HuH-7.5 (cell line): ENCODE results near the gene TBC1D8.

Experiments
- DNase-seq: peaks from one replicate; pipeline ENCODE4 v3.0.0; 2011; ENCODE audit warnings: low spot score

TBC1D8 gene

DNA sequence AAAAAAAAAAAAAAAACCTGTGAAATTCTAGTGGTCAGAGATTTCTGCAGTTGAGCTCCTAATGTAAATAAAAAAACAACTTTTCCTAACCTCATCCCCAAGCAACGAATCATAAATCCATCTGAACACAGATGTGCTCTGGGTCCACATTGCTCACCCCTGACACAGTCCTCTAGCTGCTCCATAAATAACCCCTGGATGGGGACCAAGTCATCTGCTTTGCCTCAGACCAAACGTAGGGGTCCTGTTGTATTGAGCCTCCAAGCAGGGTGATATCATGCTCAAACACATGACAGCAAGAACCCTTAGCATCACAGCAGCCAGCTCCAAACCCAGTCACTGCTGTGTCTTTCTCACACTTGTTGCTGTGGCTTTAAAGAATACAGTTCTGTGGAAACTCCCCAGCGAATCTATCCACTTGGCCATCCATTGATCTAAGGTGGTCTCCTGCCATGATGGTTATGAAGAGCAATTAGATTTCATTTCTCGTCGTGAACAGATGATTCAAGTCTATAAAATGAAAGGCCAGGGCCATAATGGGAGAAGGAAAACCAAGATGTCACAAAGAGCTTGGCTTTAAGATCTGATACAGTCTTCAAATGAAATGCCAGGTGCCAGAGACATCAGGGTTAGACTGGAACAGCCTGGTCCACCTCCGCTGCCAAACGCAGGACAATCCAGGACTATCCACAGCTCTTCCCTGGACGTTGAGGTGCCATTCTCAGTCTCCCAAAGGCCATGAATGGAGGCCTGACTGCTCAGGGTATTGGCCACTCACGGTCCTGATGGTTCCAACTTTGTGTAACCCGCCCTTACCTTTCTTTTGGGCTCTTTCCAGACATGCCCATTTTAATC, 39.0 kb downstream of the TBC1D8 start:
- no peak for DNase-seq

DNA sequence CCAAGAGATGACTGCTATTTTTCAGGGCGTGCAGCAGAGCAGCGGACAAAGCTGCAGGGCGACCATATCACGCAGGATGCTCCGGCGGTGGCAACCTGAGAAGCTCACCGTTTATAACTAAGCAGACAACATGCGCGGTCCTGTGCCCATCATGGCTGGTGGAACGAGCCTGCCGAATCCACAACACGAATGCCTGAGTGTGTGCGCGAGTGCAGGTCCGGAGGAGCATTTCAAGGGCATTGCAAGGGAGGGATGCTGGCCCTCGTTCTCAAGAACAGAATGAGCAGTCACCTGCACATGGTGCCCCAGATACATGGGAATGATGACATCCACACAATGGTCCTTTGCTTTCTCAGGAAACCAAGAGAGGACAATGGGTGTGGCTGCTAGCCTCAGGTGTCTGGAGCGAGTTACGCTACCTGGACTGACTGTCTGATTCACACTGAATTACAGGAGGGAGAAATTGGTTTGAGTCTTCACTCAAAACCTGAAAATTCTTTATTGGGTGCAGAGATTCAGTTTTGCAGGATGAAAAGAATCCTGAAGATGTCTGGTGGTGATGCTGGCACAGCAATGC, 39.8 kb downstream of the TBC1D8 start:
- DNase-seq: no peak

DNA sequence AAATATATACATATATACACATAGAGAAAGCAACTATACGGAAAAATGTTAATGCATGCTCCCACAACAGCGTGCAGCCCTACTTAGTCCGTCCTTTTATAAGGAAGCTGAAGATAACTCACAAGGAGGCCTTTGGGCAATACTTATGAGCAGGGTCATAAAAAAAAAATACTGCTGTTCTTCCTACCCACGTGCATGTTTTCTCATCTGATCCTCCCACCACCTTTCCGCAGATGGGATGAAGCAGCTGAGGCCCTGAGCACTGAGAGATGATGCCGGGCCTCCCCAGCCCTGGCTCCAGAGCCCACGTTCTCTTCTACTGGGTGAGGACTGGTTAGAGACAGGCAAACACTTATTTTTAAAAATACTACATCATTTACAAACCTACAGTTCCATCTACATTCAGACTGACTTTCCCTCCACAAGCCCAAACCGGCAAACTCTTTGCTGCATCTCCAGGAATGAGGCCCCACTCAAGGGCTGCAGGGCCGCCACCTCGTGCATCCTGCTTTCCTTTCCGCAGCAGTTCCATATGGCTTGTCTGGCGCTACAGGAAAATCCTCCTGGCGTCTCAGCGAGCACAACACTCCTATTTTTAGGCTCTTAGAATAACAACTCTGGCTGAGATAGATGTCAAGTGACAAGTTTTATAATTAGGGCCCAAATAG, 41.6 kb downstream of the TBC1D8 start:
- DNase-seq: no peak

DNA sequence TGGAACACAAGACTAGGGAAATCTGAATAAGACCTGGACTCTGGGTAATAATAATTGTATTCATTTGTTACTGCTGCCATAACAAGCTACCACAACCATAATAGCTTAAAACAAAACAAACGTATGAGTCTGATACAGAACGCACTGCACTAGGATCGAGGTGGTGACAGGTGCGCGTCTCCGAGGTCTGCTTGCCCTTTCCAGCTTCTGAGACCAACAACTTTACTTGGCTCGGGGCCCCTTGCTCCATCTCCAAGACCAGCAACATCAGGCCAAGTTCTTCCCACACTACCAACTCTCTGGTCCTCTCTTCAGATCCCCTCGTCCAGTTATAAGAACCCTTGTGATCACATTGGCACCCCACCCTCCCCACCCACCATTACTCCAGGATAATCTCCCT, 42.8 kb downstream of the TBC1D8 start:
- no peak for DNase-seq

DNA sequence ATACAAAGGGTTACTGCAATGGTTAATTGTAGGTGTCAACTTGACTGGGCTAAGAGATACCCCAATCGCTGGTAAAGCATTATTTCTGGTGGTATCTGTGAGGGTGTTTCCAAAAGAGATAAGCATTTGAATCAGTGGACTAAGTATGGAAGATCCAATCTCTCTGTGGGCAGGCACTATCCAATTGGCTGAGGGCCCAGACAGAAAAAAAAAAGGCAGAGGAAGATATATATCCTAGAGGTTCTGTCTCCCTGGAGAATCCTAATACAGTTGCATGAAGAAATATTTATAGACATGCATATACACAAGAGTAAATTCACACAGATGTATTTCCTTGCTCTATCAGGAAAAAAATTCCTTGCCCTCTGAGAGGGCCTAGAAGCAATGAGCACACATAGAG, 43.9 kb downstream of the TBC1D8 start:
- no peak for DNase-seq

DNA sequence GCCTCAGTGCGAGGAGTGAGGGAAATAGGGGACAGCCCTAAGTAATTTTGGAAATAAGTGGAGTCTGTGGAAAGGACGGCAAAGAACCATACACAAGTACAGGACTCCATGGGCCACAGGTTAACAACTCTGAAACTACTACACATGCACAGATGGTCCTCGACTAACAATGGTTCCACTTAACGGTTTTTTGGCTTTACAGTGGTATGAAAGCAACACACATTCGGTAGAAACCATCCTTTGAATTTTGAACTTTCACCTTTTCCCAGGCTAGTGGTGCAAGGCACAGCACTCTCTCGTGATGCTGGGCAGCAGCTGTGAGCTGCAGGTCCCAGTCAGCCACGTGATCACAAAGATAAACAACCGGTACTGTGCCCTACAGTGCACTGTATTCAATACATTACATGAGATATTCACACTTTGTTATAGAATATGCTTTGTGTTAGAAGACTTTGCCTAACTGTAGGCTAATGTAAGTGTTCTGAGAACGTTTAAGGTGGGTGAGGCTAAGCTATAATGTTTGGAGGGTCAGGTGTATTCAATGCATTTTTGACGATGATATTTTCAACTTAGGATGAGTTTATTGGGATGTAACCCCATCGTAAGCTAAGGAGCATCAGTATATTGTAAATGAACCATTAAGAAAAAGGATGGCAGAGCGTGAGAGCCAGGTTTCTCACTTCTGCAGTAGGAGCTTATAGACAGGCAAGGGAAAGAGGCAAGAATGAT, 44.6 kb downstream of the TBC1D8 start:
- no peak for DNase-seq

DNA sequence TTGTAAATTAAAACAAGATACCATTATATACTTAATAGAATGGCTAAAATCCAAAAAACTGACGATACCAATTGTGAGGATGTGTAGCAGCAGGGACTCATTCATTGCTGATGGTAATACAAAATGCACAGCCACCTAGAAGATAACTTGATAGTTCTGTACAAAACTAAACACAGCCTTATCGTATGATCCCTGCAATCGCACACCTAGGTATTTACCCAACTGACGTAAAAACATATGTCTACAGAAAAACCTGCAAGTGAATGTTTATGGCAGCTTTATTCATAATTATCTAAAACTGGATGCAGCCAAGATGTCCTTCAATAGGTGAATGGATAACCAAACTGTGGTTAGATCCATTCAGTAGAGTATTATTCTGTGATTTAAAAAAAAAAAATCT, 45.5 kb downstream of the TBC1D8 start:
- no peak for DNase-seq

DNA sequence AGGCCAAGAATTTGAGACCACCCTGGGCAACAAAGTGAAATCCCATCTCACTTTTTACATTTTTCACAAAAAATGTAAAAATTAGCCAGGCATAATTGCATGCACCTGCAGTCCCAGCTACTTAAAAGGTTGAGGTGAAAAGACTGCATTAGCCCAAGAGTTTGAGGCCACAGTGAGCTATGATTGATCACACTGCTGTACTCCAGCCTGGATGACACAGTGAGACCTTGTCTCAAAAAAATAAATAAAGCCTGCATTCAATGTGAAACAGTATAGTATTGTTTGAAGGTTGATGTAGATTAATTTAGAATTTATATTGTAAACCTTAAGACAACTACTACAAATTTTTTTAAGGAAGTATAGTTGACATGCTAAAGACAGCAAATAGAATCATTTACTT, 53.5 kb downstream of the TBC1D8 start:
- no peak for DNase-seq

DNA sequence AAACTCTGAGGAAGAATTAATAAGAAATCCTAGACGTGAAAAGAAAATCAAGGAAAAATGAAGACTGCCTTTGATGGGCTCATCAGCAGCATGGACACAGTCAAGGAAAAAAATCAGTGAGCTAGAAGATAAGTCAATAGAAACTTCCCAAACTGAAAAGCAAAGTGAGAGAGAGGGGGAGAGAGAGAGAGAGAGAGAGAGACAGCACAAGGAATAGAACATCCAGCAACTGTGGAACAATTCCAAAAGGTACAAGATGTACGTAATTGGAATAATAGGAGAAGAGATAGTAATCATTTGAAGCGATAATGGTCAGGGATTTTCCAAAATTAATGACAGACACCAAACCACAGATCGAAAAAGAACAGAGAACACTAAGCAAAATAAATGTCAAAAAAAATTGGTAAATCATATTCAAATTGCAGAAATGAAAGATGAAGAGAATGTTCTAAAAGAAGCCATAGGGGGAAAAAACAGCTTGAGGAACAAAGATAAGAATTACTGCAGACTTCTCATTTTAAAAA, 54.5 kb downstream of the TBC1D8 start:
- no peak for DNase-seq

DNA sequence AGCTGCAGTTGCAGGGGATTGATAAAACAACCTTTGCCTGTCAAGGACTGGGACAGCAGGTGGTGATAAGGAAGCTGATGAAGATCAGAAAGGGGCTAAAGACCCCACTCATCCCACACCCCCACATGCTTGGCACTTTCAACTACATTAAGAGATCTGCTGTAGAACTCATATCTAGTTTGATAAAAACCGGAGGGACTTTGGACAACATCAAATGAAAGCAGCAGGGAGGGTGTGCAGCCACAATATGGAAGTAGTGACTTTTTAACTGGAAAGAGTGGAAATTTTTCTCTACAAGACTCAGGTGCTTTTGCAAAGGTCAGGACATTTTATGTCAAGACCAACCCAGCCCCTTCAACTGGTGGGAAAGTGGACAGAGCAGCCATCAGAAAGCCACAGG, 56.8 kb downstream of the TBC1D8 start:
- no peak for DNase-seq

DNA sequence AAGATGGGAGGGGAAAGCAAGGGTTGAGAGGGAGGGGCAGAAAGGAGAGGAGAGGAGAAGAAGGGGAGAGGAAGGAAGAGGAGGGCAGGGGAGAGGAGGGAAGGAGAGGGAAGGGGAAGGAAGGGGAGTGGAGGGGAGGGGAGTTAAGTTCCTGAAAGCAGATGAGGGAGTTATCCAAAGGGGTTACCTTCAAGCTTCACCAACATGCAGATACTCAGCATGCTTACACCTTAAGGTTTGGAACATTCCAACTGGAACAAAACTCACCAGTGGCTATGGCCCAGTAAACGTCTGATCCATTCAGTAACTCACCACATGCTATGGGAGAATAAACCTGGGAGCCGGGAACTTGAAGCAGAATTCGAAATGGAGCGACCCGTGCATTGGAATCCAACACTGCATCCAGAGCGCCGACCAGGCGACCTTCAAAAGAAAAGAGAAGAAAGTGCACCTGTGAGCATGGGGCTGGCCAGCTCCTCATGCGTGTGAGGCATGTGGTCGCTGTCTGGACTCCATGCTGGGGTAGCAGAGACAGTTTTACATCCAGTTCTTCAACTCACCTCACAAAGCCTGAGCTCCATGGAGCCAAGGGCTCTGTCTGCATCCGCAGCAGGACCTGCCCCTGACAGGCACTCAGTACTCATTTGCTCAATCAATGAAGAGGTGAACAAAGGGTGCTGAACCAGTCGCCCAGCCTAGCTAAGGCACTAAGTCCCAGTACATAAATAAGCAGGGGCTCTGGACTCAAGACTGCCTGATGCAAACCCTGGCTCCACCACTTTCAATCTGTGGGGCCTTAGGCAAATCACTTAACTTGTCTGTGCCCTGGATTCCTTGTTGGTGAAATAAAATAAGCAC, 61.0 kb downstream of the TBC1D8 start:
- no peak for DNase-seq

DNA sequence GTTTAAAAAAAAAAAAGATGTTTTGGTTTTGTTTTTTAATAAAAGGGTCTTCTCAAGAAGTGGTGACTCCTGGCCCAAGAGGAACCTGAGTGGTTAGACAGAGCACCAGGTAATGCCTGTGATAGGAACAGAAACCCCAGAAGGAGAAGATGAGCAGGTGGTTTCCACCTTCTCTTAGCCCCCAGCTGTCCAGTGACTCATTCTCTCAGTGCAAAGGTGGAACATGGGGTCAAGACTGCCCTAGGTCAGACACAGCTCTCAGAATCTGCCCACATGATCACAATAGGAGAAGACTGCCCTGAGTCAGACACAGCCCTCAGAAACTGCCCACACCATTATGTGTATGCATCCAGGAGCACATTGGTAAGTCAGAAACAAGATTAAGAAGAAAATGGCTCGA, 61.8 kb downstream of the TBC1D8 start:
- DNase-seq: no peak

DNA sequence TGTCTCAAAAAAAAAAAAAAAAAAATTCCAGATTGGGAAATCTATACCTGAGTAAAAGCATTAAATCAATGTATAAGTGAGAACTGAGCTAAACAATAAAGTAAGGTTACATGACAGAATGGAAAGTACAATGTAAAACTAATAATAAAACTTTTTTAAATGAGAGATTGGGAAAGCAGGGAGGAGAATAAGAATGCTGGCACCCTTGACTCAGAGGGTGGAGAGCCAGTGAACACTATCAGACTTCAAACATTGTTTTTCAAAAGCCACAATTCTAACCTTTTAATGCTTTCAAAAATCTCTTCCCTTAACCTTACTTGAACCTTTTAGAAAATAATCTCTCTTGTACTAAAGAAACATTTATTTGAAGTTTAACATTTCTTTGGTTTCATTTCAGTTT, 63.5 kb downstream of the TBC1D8 start:
- no peak for DNase-seq

DNA sequence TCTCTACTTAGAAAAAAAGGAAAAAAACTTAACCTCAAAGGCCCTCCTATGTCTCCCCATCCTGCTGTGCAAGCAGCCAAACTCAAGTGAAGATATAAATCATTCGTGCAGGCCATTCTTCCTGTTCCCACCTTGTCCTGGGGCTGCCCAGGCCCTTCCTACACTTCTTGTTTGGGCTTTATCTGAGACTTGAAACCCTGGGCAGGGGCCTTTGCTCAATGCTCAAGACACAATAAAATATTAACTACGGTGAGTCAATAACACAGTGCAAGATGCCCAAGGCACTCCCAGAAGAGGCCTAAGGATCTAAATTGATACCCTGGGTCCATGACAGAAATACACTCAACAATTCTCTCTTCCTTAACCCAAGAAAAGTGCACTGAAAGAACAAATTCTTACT, 67.6 kb downstream of the TBC1D8 start:
- no peak for DNase-seq

DNA sequence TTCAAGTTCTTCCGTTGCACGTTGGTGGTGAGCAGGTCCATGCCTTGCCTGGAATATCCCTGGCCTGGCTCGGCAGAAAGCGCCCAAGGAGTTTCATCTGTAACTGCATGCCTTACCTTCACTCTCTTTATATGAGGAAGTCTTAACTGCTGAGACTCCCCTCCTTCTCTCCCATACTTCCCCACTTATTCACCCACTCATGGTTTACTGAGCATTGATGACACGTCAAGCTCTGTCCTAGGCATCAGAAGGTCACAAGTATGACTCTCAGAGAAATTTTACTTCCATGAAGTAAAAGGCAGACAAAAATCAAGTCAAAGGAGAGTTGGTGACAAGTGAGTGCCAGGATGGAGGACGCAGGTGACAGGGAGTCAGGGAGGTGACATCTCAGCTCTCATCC, 68.2 kb downstream of the TBC1D8 start:
- no peak for DNase-seq

DNA sequence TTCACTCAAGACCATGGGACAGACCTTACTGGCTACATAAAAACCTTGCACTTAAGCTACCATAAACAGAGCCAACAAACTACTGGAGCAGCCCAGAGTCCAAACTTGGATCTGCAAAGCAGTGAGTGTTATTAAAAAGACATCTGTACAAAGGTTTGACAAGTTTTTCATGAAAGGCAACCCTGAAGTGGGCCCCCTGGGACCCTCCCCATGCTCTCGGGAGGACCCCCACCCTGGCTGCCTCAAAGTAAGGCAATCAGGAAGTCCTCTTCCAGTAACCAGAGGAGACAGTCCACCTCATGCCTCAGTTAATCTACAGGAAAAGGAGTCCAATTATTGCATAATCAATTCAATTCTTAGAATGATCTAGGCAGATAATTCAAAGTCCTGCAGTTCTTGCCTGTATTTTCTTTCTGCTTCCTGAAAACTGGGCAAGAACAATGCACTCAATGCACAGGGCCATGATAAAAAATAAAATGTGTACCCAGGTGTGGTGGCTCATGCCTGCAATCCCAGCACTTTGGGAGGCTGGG, 69.7 kb downstream of the TBC1D8 start:
- DNase-seq: no peak

DNA sequence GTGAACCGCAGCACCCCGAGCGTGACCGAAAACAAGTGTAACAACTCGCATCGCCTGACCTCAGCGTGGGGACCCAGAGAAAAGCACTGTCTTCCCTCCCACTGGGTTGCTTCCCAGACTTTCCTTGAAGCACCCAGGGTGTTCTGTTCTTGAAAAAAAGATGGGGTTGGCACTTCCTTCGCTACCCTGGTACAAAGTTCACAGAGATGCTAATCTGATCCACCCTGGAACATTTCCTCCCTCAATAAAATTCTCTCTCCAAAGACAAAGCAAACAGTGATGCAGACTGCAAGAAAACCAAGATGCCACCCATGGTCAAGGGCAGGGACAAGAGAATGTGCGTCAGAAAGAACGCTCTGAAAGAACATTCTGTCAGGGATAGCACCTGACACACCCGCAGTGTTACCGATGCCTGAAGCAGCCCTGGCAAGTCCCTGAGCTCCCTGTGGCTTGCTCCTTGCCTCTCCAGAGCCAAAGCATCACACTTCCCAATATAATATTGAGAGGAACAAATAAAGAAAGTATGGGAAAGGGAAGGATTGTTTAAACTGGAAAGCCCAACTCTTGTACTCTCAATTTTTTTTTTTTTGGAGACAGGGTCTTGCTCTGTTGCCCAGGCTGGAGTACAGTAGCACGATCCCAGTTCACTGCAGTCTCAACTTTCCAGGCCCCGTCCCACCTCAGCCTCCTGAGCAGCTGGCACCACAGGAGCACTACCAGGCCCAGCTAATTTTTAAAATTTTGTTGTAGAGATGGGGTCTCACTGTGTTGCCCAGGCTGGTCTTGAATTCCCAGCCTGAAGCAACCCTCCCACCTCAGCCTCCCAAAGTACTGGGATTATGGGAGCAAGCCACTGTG, 70.7 kb downstream of the TBC1D8 start:
- no peak for DNase-seq

DNA sequence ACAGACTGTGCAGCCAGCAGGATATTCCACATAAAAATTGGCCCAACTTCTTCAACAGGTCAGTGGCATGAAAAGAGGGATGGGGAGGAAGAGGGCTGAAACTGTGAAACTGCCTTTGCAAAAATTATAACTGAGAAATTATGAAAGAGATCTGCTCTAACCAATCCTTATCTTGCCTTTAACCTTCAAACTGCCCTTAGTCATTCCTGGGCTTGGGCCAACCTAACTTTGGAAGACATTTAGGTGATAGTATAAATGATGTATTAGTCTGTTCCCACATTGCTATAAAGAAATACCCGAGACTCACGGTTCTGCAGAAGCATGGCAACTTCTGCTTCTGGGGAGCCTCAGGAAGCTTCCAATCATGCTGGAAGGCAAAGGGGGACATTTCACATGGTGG, 74.6 kb downstream of the TBC1D8 start:
- DNase-seq: no peak

DNA sequence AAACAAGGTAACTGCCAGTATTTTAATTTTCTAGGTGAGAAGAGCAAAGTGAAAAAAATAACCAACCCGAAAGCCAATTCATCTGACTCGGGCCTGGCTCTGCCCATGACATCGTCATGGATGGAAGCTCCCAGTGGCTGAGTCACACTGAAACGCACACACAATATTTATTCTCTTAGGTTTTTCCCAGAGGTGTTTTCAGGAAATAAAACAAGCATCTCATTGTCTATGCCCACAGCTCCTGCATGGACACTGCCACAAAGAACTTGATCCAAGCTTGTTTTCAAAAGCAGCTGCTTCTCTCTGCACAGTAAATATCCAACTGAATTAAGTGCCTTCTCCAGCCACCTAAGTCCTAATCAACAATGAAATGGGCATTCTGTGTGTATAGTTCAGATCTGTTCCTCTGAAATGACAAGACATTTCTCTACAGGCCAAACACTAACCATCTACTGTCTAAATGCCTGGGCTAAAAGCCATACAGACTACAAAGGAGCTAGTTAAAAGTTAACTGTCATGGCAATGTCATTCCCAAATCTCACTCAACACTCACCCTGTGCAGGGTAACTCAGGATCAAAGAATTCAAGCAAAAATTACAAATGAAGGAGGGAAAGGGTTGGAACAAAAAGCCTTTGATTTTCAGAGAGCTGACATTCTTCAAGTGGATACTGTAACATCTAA, 86.2 kb downstream of the TBC1D8 start:
- peak; percentile 31 for DNase-seq

DNA sequence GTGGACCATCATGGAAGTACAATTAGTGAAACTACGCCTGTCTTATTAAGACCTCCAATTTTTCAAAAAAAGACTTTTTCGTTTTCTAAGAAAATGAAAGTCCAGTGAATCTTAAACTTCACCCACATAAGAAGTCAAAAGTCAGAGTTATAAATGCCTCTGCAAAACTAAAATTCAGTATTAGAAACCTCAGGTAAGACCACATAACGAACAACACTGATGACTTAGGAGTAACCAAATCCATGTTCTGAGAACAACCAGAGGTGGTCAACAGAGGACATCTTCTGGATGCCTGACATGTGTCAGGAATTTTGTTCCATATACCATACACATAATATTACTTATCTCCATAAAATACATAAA, 86.7 kb downstream of the TBC1D8 start:
- DNase-seq: no peak
